ENCODE data around the gene NR4A2. TPM values are rescaled to one million over a fixed set of nuclear protein-coding genes. Genes with fewer than 3 reads are reported as not detected.

NR4A2 gene
- polyA plus RNA-seq, 1 donor = 1.9 TPM

DNA sequence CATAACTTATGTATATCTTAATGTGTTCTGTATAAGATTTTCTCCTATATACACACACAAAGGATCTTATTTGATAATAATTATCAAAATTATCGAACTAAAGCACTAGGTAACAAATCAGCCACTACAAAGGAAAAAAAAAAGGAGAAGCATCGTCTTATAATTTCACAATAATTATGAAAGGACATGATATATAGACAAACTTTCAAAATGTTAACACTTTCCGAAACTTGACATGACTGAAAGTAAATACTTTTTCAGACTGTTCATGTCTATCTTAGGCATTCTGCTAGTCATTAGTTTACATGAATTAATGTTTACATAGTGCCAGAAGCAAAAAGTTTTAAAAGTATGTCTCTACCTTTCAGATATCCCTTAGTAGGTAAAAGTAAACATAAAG lies 7.3 kb upstream of the NR4A2 start:
- DNase-seq = no peak

DNA sequence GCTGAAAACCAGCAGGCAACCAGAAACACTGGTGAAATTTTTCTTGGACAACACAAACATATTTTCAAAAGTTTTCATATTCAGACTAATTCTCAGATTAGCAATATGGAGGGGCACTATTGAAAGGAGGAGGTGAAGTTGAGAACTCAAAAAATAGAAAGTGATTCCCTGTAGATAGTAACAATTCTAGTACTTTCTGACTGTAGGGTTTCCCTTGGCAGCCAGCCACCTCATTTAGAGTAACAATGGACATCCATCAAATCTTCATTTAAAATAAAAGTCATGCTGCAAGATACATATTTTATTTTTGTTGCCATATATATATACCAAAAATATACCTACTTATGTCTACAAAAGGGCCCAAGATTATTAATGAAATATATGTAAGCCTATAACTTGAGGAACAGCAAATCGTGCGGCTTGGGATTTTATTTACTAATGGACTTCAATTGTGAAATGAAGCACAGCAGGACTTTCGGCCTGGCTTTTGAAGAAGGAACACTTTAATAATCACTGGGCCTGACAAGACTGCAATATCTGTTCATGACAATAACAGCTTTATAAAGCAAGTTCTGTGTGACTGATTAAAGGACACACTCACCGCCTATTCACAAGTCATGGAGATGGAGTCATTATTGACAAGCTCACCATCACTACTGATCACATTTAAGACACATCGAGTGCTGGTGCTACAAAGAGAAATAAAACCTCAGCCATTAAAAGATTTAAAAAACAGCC lies 6.8 kb upstream of the NR4A2 start:
- DNase-seq = no peak

DNA sequence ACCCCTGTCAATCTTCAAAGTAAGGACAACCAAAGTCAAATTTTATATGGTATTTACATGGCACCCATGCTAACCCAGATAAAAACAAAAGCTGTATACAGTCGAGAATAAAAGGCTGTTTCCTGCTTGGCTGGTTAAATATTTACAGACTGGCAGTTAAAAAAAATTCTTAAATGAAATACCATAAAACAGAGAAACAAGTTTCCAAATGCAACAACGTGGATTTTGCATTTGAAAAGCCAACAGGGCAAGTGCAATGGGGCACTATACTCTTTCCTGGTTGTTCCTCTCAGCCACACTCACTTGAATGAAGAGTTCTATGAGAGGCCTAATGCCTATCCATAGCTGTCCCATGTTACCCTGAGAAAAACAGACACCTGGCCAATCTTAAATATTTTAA lies 6.1 kb upstream of the NR4A2 start:
- no peak for DNase-seq

DNA sequence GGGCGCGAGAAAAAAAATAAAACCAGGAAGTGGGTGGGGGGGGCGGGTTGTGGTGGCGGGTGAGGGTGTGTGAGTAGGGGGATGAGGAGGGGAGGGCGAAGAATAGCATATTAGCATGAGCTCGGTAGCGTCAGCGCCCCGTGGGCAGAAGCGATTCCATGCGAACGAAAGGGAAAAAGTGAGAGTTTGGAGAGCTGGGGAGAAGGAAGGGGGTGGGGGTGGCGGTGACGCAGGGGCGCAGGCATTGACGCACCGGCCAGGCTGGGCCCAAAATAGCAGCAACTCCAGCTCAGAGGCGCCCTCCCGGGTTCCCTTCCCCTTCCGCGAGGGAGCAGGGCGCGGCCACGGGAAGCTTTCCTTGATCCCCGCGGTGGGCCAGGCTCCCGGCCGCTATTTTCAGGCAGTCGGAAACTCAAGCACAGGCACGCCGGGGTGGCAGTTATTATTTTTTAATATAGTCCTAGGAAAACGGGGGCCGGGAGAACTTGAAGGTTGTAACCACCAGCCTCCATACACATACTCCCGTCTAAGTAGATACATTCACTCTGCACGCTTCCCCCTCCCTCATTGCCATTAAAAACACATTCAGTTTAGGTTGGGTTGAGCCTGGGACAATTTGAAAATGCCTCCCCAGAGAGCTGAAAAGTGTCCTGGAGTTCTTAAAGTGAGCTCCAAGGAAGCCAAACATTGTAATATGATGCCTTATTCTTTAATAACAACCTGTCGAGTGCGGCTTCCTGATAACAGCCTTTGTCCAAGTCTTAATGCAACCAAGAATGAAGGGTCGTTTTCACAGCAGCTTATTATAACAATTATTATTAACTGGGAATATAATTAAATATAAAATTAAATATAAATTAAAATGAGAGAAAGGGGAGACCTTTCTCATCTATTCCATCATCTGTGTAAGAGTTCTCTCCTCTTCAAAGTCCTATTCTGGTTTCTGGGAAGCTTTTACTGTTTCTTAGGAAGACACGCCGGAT lies 2.3 kb upstream of the NR4A2 start:
- DNase-seq = peak; percentile 92

DNA sequence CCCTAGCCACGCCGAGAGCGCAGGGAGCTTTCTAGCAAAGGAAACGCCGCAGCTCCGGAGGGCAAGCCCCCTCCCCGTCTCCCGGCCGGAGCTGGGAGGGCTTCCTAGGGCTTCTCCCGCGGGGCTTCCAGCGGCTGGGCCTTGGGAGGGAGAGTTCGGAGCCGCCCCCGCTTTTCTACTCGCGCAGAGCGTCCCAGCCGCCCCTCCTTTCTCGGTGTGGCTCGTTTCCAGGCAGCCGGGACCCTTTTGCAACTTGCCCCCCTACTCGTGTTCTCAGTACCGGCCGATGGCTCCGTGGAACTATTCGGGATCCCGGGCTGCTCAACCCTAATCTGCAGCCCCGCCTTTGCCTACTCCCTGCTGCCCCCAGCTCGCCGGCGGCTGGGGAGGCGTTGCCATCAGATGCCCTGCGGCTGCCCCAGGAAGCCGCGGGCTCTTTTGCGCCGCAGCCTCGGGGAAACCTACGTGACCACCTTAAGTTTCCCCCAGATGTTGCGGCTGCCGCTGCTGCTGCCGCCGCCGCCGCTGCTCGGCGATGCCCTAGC lies 1.5 kb upstream of the NR4A2 start:
- DNase-seq = peak; percentile 72

DNA sequence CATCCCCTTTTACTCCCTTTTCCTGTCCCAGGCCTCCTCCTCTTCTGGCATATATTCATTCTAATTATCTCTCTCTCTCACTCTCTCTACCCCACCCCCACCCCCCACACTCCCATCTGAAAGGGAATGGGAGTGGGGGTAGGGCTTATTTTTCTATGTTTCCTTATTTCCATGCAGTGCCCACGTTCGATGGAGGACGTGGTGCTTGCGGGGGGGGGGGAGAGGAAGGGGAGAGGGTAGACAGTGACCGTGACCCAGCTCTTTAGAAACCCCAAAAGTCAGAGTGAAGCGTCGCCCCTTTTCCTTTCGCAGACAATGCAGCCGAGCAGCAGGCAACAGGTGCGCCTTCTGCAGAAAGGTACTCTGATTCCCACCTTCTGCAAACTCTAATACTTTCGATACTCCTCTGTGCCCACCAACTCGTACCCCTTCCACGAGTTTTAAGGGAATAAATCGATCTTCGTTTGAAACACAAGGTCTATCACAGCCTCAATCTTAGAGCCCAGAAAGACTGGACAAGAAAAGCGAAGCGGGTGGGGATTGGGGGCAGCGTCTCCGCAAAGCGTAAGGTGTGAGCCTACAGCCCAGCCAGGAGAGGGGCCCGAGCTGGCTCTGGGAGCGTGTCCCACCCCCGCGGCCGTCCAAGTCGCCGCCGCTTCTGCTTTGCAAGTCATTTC lies 891 bp upstream of the NR4A2 start:
- DNase-seq = no peak

DNA sequence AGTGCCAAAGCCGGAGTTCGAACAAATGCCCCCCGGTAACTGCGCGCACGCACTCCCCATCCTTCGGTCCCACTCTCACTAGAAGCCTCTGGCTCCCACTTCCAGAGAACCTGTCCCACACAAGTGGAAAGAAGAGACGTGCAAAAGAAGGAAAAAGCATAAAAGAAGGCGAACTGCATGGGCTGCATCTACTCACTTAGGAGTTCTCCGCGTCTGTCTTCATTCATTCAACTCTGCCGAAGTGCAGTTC lies 312 bp downstream of the NR4A2 start:
- no peak for DNase-seq

DNA sequence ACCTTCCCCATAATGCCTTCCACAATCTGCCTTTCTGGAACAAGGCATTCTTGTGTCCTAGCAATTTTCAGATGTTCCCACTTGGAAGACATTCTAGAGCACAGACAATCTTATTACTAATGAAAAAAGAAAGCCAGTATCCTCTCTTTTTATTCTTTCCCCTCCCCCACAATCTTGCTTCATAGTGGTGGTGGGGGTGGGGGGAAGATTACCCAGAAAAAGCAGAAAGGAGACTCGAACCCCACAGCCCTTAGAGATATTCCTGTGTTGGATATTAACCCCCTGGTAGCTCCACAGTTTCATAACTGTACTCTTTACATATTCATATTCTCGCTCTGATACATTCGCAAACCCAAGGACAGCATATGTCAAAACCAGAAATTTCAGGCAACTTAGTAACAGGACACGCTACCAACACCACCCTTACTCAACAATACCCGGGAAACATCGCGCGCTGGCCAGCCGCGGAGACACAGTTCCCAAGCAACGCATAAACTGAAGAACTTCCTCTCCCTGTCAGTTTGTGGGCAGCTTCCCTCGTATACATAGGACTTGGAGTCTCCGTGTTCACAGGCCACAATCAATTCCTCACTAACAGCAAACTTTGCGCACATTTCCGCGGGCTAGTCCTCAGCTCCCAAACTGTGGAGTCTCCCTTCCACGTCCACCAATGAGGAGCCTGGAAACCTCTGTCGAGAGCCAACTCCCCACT lies 793 bp downstream of the NR4A2 start:
- DNase-seq = peak; percentile 68

DNA sequence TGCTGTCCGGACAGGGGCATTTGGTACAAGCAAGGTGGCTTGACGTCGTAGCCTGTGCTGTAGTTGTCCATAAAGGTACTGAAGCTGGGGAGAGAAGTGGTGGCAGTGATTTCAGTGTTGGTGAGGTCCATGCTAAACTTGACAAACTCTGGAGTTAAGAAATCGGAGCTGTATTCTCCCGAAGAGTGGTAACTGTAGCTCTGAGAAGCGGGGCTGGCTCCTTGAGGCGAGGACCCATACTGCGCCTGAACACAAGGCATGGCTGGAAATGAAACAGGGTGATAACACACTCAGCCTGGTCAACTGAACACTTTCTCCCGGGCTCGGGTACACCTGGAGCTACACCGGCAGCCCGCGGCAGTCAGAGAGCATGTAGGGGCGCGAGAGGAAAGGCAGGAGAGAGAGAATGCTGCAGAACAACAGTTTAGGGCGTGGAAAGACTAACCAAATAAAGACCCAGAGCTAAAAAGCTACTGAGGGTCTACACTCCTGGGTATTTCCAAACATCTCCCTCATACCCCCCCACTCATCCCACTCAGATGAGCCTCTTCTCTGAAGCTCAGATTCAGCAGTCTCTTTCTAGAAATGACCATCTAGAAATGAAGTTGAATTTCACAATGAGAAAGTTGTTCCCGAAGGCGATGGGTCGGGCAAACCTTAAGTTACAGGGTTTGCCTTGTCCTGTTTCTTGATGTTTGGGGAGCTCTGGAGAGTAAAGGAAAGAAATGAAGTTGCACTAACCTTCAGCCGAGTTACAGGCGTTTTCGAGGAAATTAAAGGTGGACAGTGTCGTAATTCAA lies 2.4 kb downstream of the NR4A2 start:
- DNase-seq = no peak

DNA sequence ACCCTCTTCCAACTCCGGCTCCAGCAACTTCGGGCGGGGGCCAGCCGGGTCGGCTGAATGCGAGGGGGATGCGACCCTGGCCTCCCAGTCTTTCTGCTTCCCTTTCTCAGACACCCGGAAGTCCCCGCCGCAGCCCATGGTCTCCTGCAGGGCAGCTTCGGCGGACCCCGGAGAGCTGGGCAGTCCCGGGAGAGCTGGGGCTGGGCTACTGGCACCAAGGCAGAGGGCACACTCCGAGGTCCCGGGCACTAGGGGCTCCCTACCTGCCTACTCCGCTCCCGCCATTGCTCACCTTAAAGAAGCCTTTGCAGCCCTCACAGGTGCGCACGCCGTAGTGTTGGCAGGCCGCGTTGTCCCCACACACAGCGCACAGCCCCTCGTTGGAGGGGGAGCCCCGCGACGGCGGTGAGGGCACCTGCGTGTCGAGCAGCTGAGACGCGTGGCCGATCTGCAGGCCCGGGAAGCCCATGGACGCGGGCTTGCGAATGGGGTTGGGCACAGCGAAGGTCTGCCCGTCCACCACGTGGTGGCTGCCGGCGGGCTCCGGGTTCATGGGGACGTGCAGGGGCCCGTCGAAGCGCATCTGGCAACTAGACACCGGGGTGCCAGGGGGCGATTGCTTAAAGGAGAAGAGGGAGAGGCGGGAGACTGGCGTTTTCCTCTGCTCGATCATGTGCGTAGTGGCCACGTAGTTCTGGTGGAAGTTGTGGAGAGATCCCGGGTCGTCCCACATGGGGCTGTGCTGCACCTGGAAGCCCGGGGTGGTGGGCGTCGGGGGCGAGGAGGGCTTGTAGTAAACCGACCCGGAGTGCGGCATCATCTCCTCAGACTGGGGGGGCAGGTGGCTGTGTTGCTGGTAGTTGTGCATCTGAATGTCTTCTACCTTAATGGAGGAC lies 3.2 kb downstream of the NR4A2 start:
- no peak for DNase-seq

DNA sequence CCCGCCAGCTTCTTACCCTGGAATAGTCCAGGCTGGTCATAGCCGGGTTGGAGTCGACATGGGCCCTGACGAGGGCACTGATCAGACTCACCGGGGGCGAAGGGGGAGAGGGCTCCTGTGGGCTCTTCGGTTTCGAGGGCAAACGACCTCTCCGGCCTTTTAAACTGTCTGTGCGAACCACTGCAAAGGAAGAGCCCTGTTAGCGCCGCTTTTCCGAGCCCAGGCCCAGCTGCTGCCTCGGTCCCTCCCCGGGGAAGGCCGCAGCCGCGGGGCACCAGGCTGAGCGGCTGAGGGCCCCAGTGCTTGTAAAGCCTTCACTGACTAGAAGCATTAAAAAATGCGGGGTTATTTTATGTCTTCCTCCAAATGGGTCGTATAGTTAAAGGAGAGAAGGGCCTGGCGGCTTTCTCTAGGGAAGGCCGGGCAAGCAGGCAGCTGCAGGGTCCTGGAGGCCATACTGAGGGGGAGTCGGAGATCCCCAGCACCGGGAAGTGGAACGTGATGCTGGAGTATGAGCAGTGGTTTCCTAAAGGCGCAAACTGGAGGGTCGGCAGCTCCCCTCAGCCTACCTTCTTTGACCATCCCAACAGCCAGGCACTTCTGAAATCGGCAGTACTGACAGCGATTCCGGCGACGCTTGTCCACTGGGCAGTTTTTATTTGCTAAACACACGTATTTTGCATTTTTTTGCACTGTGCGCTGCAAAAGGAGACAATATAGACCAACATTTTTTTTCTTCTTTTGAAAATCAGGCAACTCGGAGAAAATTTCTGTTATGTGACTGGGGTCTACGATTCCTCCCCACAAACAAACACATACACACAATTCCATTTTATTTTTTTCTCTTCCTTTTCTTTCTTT lies 4.5 kb downstream of the NR4A2 start:
- no peak for DNase-seq

DNA sequence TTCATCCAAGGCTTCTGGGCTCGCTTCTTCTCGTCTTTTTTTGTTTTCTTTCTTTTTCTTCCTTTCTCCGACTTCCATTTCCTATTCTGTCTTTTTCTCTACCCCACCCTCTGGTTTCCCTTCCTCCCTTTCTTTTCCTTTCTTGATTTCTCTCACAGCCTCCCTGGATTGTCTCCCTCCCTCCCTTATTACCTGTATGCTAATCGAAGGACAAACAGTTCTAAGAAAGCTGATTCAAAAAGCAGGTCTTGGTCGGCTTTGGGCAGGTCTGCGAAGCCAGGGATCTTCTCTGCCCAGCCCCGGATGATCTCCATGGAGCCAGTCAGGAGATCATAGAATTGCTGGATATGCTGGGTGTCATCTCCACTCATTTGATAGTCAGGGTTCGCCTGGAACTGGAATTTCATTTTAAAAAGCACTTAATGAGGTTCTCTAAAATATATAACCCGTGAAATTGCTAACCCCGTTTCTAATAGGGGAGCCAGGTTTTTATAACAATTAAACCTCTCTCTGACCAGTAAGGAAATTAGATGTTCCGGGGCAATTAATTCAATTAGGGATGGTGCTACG lies 5.9 kb downstream of the NR4A2 start:
- DNase-seq = no peak

DNA sequence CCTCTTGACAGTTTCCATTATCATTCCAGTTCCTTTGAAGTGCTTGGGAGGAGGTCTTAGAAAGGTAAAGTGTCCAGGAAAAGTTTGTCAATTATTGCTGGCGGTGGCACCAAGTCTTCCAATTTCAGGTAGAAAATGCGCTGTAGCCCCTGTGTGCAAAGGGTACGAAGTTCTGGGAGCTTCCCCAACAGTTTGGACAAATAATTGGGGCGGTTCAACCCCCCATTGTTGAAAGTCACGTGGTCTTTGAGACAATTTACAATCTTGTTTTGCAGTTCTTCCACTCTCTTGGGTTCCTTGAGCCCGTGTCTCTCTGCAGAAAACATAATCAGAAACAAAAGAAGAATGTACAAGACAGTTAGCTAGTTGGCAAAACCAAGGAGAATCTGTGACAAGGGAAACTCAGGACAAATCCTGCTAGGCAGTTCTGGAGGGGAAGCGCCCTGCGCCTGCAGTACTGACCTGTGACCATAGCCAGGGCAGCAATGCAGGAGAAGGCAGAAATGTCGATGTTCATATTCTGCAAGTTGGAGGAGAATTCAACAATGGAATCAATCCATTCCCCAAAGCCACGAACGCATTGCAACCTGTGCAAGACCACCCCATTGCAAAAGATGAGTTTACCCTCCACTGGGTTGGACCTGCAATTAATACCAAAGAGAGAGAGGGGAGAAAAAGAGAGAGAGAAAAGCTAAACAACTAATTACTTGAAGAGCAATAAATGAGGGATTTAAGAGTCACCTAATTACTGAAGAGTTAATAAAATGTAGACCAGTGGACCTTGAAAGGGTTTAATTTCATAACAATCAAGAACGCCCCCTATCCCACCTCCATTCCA lies 6.6 kb downstream of the NR4A2 start:
- no peak for DNase-seq

DNA sequence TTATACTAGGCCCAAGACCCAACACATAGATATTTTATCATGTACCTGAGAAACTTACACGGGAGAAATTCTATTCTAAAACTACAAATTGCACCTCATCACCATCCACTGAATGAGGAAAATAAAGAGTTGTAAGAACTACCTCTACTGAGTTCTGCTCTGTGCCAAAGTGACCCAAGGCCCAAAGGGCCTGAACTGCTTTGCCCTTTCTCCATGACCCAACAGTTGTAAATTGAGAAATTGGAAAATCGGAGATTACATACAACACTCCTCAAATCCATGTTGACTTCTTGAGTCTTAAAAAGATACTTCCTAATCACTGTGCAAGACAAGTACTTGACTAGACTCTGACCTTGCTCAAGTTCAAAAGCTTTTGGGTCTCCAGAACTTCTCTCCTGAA lies 8.8 kb downstream of the NR4A2 start:
- no peak for DNase-seq

DNA sequence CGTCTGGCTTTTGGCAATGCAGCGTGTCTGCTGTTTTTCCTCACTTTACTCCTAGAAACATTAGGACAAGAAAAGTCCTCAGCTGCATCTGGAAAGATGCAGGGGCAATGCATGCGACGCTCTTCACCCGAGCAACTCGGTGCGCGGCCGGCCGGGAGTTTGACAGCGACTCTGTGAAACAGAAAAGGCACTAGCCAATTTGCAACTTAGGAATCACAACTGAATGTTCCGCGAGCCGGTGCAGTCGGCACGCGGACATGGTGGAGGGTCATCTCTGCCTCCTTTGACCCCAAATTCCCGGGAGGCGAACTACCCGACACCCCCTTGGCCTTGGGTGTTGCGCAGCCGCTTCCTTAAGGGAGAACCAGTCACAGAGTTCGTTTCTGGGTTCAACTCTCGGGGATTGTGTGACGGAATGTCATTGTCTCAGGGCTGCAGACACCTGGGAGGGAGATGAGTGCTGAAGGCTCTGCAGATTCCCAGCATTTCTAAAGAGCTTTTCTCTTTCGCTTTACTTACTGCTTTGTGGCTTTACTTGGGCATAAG lies 9.8 kb downstream of the NR4A2 start:
- no peak for DNase-seq

DNA sequence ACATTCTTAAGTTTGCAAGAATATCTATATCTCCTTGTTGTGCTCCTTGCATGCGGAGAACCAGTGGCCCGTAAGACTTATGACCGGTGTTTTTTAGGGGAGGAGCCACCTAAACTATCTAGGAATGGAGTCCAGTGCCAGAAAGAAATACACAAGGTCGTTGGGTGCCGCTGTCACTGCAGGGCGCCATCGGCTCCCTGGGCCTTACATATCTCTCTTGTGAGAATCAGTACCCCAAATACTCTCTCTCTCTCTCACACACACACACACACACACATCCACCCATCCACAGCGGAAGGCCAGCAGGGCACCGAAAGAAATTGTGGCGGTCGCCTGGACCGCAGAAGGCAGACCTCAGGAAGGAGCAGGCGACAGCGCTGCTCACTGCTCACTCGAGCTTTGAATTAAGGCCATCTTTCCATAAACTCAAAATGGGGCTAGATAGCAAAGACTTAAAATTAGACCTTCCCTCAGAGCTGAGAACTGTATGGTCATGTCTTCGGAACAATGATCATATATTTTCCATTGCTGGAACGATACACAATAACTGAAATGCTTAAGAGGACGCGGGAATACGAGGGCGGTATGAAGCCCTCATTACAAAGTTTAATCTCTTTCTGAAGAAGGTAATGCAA lies 10.4 kb downstream of the NR4A2 start:
- no peak for DNase-seq

DNA sequence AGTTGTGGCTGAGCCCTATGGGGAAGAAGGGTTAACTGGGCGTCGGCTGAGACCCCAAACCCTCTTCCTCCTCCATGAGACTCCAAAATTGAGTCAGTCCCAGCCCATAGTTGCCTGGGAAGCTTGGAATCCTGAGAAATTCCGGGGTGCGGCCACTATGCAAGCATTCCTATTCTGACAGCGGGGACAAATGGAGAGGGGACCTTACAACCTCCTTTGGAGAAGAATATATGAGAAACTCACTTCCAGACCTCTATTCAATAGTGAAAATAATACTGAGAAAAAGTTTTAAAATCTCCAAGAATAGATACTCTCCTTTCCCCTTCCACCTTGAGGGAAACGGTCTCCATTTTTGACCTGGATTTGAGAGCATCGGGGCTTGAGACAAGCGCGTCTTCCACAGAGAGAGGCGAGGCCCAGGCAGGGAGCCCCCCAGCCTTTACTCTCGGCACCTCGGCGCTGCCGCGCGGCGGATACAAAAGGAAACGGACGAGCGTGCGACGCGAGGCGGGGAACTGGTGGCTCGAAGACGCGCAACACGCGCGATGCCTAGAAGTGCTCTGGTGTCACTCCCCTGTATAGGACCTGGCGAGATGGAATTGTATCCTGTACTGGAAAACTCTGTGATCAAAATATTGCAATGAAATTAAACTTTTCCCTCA lies 11.1 kb downstream of the NR4A2 start:
- no peak for DNase-seq
